OCI-LY7 (cell line): ENCODE data around the gene TKT. TPM values are rescaled to one million over a fixed set of nuclear protein-coding genes. Genes with fewer than 3 reads are reported as not detected.

Source experiments
- BruUV-seq: library from RNA; stranded (reverse); fragments of 400-500 nt; replicated peaks from 2 replicates; lab custom pipeline; 2021; lab: Mats Ljungman, UMichigan
- CTCF ChIA-PET: fragments of 300-600 bp; sonication (Branson Sonifier 250); formaldehyde crosslinking; loops from one replicate; lab custom pipeline; 2022; ENCODE audit warnings: antibody characterized with exemption; ENCODE audit not compliant: unreplicated experiment; lab: Charles Lee
- POLR2A ChIA-PET: fragments of 300-600 bp; sonication (Branson Sonifier 250); formaldehyde crosslinking; loops from one replicate; lab custom pipeline; 2022; ENCODE audit warnings: antibody characterized with exemption; lab: Charles Lee
- DNase-seq: peaks from one replicate; pipeline ENCODE4 v3.0.0-alpha.2; 2015; ENCODE audit warnings: low spot score
- H2AFZ ChIP-seq: fragments of 200-600 bp; sonication (generic), shearing (Covaris generic); 2 replicates; pipeline ENCODE4 v1.6.1; 2014; ENCODE audit warnings: mild to moderate bottlenecking, antibody characterized with exemption, low read length, moderate library complexity
- H3K27ac ChIP-seq: fragments of 200-600 bp; sonication (generic); 2 replicates; pipeline ENCODE4 v1.5.1; 2014; ENCODE audit warnings: mixed run types, low read depth, mild to moderate bottlenecking, moderate library complexity, low read length, inconsistent platforms; ENCODE audit not compliant: poor library complexity, severe bottlenecking
- H3K36me3 ChIP-seq: fragments of 200-600 bp; sonication (generic); 2 replicates; pipeline ENCODE4 v1.6.1; 2014; ENCODE audit warnings: mild to moderate bottlenecking, antibody characterized with exemption, low read length, moderate library complexity, mixed read lengths; ENCODE audit not compliant: insufficient read depth
- H3K4me1 ChIP-seq: fragments of 200-600 bp; sonication (generic); 2 replicates; pipeline ENCODE4 v1.5.1; 2014; ENCODE audit warnings: mild to moderate bottlenecking, low read length; ENCODE audit not compliant: insufficient read depth, poor library complexity, severe bottlenecking
- H3K4me2 ChIP-seq: fragments of 200-600 bp; sonication (generic); 2 replicates; pipeline ENCODE4 v1.6.1; 2014; ENCODE audit warnings: mild to moderate bottlenecking, low read length
- H3K4me3 ChIP-seq: fragments of 200-600 bp; sonication (generic); 2 replicates; pipeline ENCODE4 v1.5.1; 2014; ENCODE audit warnings: mild to moderate bottlenecking, low read depth, low read length; ENCODE audit not compliant: poor library complexity, severe bottlenecking
- H3K79me2 ChIP-seq: fragments of 200-600 bp; sonication (generic); 2 replicates; pipeline ENCODE4 v1.6.1; 2016; ENCODE audit warnings: low read depth, mild to moderate bottlenecking, low read length, moderate library complexity, mixed read lengths; ENCODE audit not compliant: insufficient read depth
- H3K9me2 ChIP-seq: fragments of 200-600 bp; sonication (generic); 2 replicates; pipeline ENCODE4 v1.6.1; 2016; ENCODE audit warnings: mild to moderate bottlenecking, low read length, mixed read lengths; ENCODE audit not compliant: insufficient read depth
- H3K9me3 ChIP-seq: fragments of 200-600 bp; sonication (generic); 2 replicates; pipeline ENCODE4 v1.6.1; 2014; ENCODE audit warnings: mild to moderate bottlenecking, mixed run types, low read length, mixed read lengths
- H4K20me1 ChIP-seq: fragments of 200-600 bp; sonication (generic); 2 replicates; pipeline ENCODE4 v1.6.1; 2014; ENCODE audit warnings: mild to moderate bottlenecking, antibody characterized with exemption, low read length, moderate library complexity, mixed read lengths; ENCODE audit not compliant: insufficient read depth
- CTCF ChIP-seq: fragments of 200-600 bp; sonication (generic); conservative IDR thresholded peaks from 2 replicates; pipeline ENCODE4 v1.5.1; 2014; ENCODE audit warnings: mild to moderate bottlenecking, antibody characterized with exemption, low read length, moderate library complexity, mixed read lengths
- EZH2phosphoT487 ChIP-seq: fragments of 200-600 bp; sonication (generic); IDR thresholded peaks from 2 replicates; pipeline ENCODE4 v1.6.1; 2018; ENCODE audit warnings: low read depth, borderline replicate concordance, mild to moderate bottlenecking, mixed run types, antibody characterized with exemption, low read length, moderate library complexity, mixed read lengths
- intact Hi-C: fragments of 100-400 bp; cut with micrococcal nuclease; formaldehyde crosslinking; loops from one replicate; pipeline ENCODE4 v1.10.0; 2022; ENCODE audit not compliant: unreplicated experiment
- total RNA-seq, 2 experiments: library from RNA; depleted of rRNA in 1 of 2; stranded (reverse); fragments of >200 nt in 1 of 2; shearing (Covaris generic) in 1 of 2; gene quantifications; 2 replicates each; pipeline ENCODE4 v1.2.3, GENCODE V29; 2014 to 2022

TKT gene
- total RNA-seq, 2 experiments from 2014 or later, result 325 to 386 TPM

GRCh38 chr3:53198256-53198977, 57.4 kb downstream of the TKT start:
- Histone ChIP-seq H2AFZ (no peak overlapping the region), H3K36me3 (peaks cover 69% of the 10 kb centered on the region), H3K9me3 (no peaks in the 10 kb centered on the region), H3K79me2 (peaks cover 46% of the 10 kb centered on the region), H3K4me3 (peak overlapping the region; percentile 71), H3K4me1 (peaks cover 57% of the 10 kb centered on the region), H3K27ac (peak overlapping the region; percentile 2), H3K9me2 (no peaks in the 10 kb centered on the region), H4K20me1 (no peaks in the 10 kb centered on the region), H3K4me2 (peak overlapping the region; percentile 93)
- POLR2A ChIA-PET, result interaction anchor here (0.9 to 1.2 kb wide), 4 partner anchors 19 to 69 kb away, joined by 3 to 4 read pairs (median 3); partner anchors contain the start of gene RFT1
- TF ChIP-seq EZH2phosphoT487 (no peak), CTCF (no peak; the same call in 1 of the 2 replicates)
- CTCF ChIA-PET, result interaction anchor here (0.6 to 1.0 kb wide), 4 partner anchors 24 to 115 kb away, joined by 3 to 6 read pairs (median 4); no protein-coding TSS in a partner anchor
- no TSS peak for BruUV-seq
- DNase-seq, result peak; percentile 48
- intact Hi-C loops, result no loop called here

GRCh38 chr3:53196575-53197407, 59.0 kb downstream of the TKT start:
- H3K9me3 ChIP-seq, result no peaks in the 10 kb centered on the region
- TF ChIP-seq EZH2phosphoT487 (no peak), CTCF (peak; percentile 63)
- peaks cover 42% of the 10 kb centered on the region for H3K79me2 ChIP-seq
- BruUV-seq, result no TSS peak
- H3K4me1 ChIP-seq, result peaks cover 73% of the 10 kb centered on the region
- peak overlapping the region; percentile 92 for H3K27ac ChIP-seq
- ChIA-PET CTCF (interaction anchor here (0.6 to 2.1 kb wide), 16 partner anchors 16 to 87 kb away, joined by 3 to 11 read pairs (median 4); no protein-coding TSS in a partner anchor), POLR2A (interaction anchor here (0.8 to 2.6 kb wide), 11 partner anchors 23 to 83 kb away, joined by 3 to 15 read pairs (median 4); no protein-coding TSS in a partner anchor)
- peak overlapping the region; percentile 71 for H3K4me3 ChIP-seq
- intact Hi-C loops, result loop anchor here (1.0 kb wide), 3 partner anchors 22 to 82 kb away; no protein-coding TSS in a partner anchor
- peak; percentile 93 for DNase-seq
- H3K36me3 ChIP-seq, result peaks cover 64% of the 10 kb centered on the region
- peak overlapping the region; percentile 56; the same call in 1 of the 2 replicates for H2AFZ ChIP-seq
- H3K9me2 ChIP-seq, result no peaks in the 10 kb centered on the region
- no peaks in the 10 kb centered on the region for H4K20me1 ChIP-seq
- H3K4me2 ChIP-seq, result peak overlapping the region; percentile 63
